NCI-H524 treated with DMSO at 0.1 percent for 48 hours (cell line): Measurements from ENCODE around the gene GPR132.
A peak's percentile ranks its signal among the peaks of the same experiment; 100 is the strongest.
"Not testable (repeated sequence)": the region's sequence is repeated elsewhere in the genome, so short reads cannot be mapped to it uniquely, and the experiment has no call there.

ENCODE experiments used
- DNase-seq: peaks from one replicate; lab custom pipeline; 2025; lab: John Stamatoyannopoulos, UW

The GPR132 gene

GRCh38 chr14:105075379-105076295 lies 10.4 kb upstream of the GPR132 start:
- DNase-seq, result peak; percentile 62

GRCh38 chr14:105074601-105075053 lies 9.4 kb upstream of the GPR132 start:
- peak; percentile 94 for DNase-seq

- no peak for DNase-seq
Measured at GRCh38 chr14:105073720-105074600, 8.7 kb upstream of the GPR132 start.

GRCh38 chr14:105072892-105073719 lies 7.9 kb upstream of the GPR132 start:
- DNase-seq, result no peak

GRCh38 chr14:105072381-105072861 lies 7.2 kb upstream of the GPR132 start:
- no peak for DNase-seq

- DNase-seq, result no peak
Measured at GRCh38 chr14:105071942-105072341, 6.7 kb upstream of the GPR132 start.

- DNase-seq, result no peak
Measured at GRCh38 chr14:105071326-105071725, 6.1 kb upstream of the GPR132 start.

GRCh38 chr14:105070760-105071137 lies 5.5 kb upstream of the GPR132 start:
- DNase-seq, result no peak

- no peak for DNase-seq
Measured at GRCh38 chr14:105069871-105070759, 4.9 kb upstream of the GPR132 start.

GRCh38 chr14:105069522-105069870 lies 4.3 kb upstream of the GPR132 start:
- no peak for DNase-seq

- no peak for DNase-seq
Measured at GRCh38 chr14:105068818-105069217, 3.6 kb upstream of the GPR132 start.

- no peak for DNase-seq
Measured at GRCh38 chr14:105067969-105068301, 2.7 kb upstream of the GPR132 start.

- DNase-seq, result no peak
Measured at GRCh38 chr14:105067140-105067968, 2.1 kb upstream of the GPR132 start.

- DNase-seq, result no peak
Measured at GRCh38 chr14:105066240-105067071, 1.2 kb upstream of the GPR132 start.

GRCh38 chr14:105064721-105065143 lies 498 bp downstream of the GPR132 start:
- DNase-seq, result no peak

- no peak for DNase-seq
Measured at GRCh38 chr14:105064001-105064400, 1.2 kb downstream of the GPR132 start.

- DNase-seq, result not testable (repeated sequence)
Measured at GRCh38 chr14:105063506-105063905, 1.7 kb downstream of the GPR132 start.

- no peak for DNase-seq
Measured at GRCh38 chr14:105063056-105063455, 2.2 kb downstream of the GPR132 start.

GRCh38 chr14:105062048-105062433 lies 3.2 kb downstream of the GPR132 start:
- DNase-seq, result no peak
